Nasal cavity respiratory epithelium epithelial cell of viscerocranial mucosa (primary cell): ENCODE results near the gene LMBRD2. TPM values are rescaled to one million over a fixed set of nuclear protein-coding genes. Genes with fewer than 3 reads are reported as not detected.

Source experiments
- total RNA-seq: library from RNA; depleted of rRNA; stranded (reverse); fragments of >200 nt; gene quantifications from 2 replicates; pipeline ENCODE4 v1.2.3, GENCODE V29; 2014

The LMBRD2 gene
- total RNA-seq, result 15.7 and 33.1 TPM in 2 replicates

DNA sequence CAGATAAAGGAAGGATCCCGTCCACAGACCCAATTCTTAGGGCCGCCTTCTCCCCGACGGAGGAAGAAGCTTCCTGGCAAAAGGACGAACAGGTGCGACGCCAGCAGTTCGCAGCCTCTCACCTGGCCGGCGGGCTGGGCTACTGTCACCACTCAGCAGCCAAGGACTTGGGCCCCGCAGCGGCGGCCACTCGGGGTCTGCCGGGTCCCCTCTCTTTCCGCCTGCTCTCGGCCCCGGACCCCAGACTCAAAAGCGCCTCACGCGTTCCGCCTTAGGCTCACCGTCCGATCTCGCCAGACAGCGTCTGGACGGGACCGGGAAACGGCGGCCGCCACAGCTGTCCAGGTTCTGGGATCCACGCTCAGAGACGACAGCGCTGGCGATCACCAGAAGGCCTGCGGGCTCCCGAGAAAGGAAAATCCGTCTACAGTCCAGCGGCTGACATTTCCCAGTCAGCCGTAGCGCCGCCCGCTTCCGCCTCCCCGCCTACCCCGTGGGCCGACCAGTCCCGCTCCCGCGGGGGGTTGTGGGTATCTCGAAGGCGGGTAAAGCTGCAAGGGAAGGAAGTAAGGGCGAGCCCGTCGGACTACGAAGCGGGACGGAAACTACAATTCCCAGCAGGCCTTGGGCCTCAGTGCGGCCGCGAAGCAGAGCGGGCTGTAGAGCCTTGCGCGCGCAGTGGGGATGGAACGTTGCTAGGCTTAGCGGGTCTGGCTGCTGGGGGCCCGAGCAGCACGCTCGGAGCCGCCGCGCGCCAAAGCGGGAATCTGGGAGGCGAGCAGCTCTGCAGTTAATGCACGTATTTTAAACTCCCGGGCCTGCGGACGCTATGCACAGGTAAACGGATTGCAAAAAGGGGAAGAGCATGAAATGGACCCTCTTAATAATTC lies at the start of gene LMBRD2, which contains the start of gene SKP2:
LMBRD2 (minus strand) TSS at position 454 of the 890 bp plus-strand sequence. CDS start 8,538 bp downstream, outside the sequence.
SKP2 (plus strand) TSS at position 678 of the 890 bp plus-strand sequence; CDS start at position 830, 152 bp downstream.

DNA sequence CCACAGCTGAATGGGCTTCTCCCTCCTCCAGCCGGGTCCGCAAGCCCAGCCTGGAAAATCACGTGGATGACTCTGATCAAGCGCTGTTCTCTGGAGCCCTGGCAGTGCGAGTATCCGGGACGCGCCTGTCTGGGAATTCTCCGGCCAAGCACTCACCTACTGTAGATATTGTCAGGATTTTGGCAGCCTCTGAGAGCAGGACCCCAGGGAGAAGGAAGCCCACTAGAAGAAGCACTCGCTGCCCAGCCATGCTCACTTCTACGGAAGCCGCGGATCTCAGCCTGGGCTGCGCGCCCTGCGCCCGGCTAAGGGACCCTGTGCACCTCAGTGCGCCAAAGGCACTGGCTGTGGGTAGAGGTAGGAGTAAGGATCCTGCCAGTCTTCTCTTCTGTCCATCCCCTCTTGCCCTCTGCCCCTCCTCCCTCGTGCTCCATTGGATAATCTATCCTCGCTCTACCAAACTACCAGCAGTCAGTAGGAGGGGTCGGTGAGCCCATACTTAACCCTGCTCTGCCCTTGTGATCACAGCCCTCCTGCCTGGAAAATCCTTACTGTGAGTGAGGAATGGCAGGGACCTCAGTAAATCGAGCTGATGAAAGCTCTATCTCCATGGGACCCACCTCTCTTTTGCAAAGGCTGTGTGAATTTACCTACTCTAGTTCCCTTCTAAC lies 85.0 kb downstream of the LMBRD2 start, which contains the start of gene UGT3A2:
UGT3A2 (minus strand) TSS at position 343 of the 671 bp plus-strand sequence; CDS start at position 250, 93 bp downstream.

Other genes starting within 250 kb of the LMBRD2 start
- gene CAPSL, start 213.3 kb downstream of the LMBRD2 start, total RNA-seq, result not detected in 2 replicates
- not detected in 2 replicates for gene UGT3A1, start 160.5 kb downstream of the LMBRD2 start, total RNA-seq
- gene UGT3A2, start 85.0 kb downstream of the LMBRD2 start, total RNA-seq, result not detected in 2 replicates
- gene SKP2, start 224 bp upstream of the LMBRD2 start, total RNA-seq, result 13.0 and 20.1 TPM in 2 replicates
- gene NADK2, start 90.0 kb upstream of the LMBRD2 start, total RNA-seq, result 35.0 and 41.7 TPM in 2 replicates
- not detected in 2 replicates for gene RANBP3L, start 150.0 kb upstream of the LMBRD2 start, total RNA-seq